Lung (tissue), 12 donors: Measurements from ENCODE around the gene CD248. TPM values are rescaled to one million over a fixed set of nuclear protein-coding genes. Genes with fewer than 3 reads are reported as not detected.

Experiments
- ATAC-seq: fragments of 200-7000 bp; cut with Tn5 transposase; one replicate; pipeline ENCODE4 v1.9.1; 2020; ENCODE audit warnings: moderate number of reproducible peaks; ENCODE audit not compliant: insufficient read depth, low FRiP score
- DNase-seq, 3 donors: peaks; one replicate each; pipeline ENCODE4 v3.0.0-alpha.2; 2013 to 2017
- H3K27ac ChIP-seq, 2 donors: one replicate each; pipeline ENCODE4 v1.5.1; 2013; ENCODE audit warnings: mild to moderate bottlenecking in 2 of 2, moderate library complexity in 2 of 2, control low read depth in 1 of 2, inconsistent platforms in 1 of 2, low read depth in 1 of 2, low read length in 1 of 2
- H3K27me3 ChIP-seq, 3 donors: one replicate each; pipeline ENCODE4 v1.5.1; 2013; ENCODE audit warnings: low read length in 2 of 3; ENCODE audit not compliant: control insufficient read depth in 3 of 3, insufficient read depth in 3 of 3
- H3K36me3 ChIP-seq, 4 donors: one replicate each; pipeline ENCODE4 v1.5.1; 2013; ENCODE audit warnings: low read length in 4 of 4, mild to moderate bottlenecking in 1 of 4, moderate library complexity in 1 of 4; ENCODE audit not compliant: control insufficient read depth in 4 of 4, insufficient read depth in 4 of 4
- H3K4me1 ChIP-seq, 5 donors: one replicate each; pipeline ENCODE4 v1.5.1; 2013; ENCODE audit warnings: low read length in 5 of 5, mild to moderate bottlenecking in 2 of 5, moderate library complexity in 1 of 5; ENCODE audit not compliant: control insufficient read depth in 5 of 5, insufficient read depth in 5 of 5
- H3K4me3 ChIP-seq: one replicate; pipeline ENCODE4 v1.5.1; 2013; ENCODE audit warnings: mild to moderate bottlenecking, control low read depth, moderate library complexity
- H3K9ac ChIP-seq, 2 donors: one replicate each; pipeline ENCODE4 v1.5.1; 2013; ENCODE audit warnings: low read length in 2 of 2, control low read depth in 1 of 2; ENCODE audit not compliant: insufficient read depth in 1 of 2
- H3K9me3 ChIP-seq, 4 donors: one replicate each; pipeline ENCODE4 v1.5.1; 2013; ENCODE audit warnings: low read length in 3 of 4, mild to moderate bottlenecking in 1 of 4, moderate library complexity in 1 of 4; ENCODE audit not compliant: control insufficient read depth in 4 of 4, insufficient read depth in 3 of 4
- WGBS, 2 donors: extraction: QIAGEN DNeasy Blood & Tissue Kit; methylation state at CpG; one replicate each; pipeline ENCODE4 v1.1.7; 2013; 5-methylcytosine and 5-hydroxymethylcytosine counted together
- polyA plus RNA-seq, 2 donors: library from polyadenylated mRNA; stranded (reverse); fragments of 200-250 nt; gene quantifications; one replicate each; pipeline ENCODE4 v1.2.1, GENCODE V29; 2013
- total RNA-seq, 2 donors: library from RNA; depleted of rRNA in 1 of 2; stranded (reverse); fragments of >200 nt in 1 of 2; gene quantifications; one replicate each; pipeline ENCODE4 v1.2.1, GENCODE V29; 2014 to 2021
- TF ChIP-seq, protein P1 (sequence below): IDR thresholded peaks from 2 replicates; pipeline ENCODE4 v1.5.1; 2012; ENCODE audit warnings: mild to moderate bottlenecking; ENCODE audit errors: control extremely low read depth, extremely low read depth
- donor health status: control.
- donor health status: control.
- donor health status: Bipolar disorder and iron deficiency.
- donor health status: healthy.
- donor health status: DM: yes; HTN: yes; CAD: no.

The CD248 gene
- total and polyA plus RNA-seq, 4 donors: 9.2 to 53.5 (median 23.0) TPM

DNA sequence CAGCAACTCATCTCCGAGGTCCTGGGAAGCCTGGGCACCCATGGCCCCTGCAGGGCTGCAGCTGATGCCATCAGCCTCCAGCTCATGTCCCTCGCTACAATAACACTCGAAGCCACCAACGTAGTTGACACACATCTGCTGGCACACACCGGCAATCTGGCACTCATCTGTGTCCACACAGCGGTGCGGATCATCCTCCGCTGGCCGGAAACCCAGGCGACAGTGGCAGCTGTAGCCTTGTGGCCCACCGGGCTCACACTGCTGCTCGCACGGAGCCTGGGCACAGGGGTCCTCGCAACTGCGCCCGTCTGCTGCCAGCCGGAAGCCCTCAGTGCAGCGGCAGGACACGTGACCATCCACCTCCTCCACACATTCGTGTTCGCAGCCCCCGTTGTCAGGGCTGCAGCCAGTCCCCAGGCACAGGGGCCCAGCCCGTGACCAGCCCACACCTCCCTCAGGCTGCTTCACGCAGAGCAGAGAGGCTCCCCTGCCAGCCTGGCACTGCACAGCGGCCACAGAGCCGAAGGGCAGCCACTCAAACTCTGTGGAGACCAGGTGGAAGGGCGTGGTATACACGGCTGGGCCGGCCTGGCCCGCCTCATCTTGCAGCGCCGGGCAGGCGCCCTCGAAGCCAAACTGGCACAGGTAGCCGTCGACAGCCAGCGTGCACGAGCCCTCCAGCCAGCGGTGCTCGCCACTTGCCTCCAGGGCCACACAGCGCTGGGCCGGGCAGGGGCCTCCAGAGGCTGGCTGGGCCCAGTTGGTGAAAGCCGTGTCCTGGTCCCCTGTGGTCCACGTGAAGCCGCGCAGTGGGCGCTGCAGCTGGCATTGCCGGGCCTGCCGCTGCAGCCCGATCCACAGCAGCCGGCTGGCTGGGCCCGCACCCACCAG lies 678 bp downstream of the CD248 start:
- ATAC-seq (no peak), DNase-seq (peak in 2 of 3 donors; percentile 30 to 38)
- Histone ChIP-seq H3K9me3 (no peaks in the 10 kb centered on the region), H3K4me3 (peak overlapping the region; percentile 19), H3K27me3 (no peaks in the 10 kb centered on the region), H3K9ac (peak overlapping the region in 1 of 2 donors; percentile 46), H3K4me1 (peaks cover 0 to 44% (median 18%) of the 10 kb centered on the region in 5 donors), H3K36me3 (peaks cover 0 to 3% (median 0%) of the 10 kb centered on the region in 4 donors), H3K27ac (peak overlapping the region in 1 of 2 donors; percentile 54)
- TF ChIP-seq, protein P1, sequence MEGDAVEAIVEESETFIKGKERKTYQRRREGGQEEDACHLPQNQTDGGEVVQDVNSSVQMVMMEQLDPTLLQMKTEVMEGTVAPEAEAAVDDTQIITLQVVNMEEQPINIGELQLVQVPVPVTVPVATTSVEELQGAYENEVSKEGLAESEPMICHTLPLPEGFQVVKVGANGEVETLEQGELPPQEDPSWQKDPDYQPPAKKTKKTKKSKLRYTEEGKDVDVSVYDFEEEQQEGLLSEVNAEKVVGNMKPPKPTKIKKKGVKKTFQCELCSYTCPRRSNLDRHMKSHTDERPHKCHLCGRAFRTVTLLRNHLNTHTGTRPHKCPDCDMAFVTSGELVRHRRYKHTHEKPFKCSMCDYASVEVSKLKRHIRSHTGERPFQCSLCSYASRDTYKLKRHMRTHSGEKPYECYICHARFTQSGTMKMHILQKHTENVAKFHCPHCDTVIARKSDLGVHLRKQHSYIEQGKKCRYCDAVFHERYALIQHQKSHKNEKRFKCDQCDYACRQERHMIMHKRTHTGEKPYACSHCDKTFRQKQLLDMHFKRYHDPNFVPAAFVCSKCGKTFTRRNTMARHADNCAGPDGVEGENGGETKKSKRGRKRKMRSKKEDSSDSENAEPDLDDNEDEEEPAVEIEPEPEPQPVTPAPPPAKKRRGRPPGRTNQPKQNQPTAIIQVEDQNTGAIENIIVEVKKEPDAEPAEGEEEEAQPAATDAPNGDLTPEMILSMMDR: no peak
- WGBS, 2 donors: 70 to 84% methylated on average over 52 of the region's 52 CpGs

DNA sequence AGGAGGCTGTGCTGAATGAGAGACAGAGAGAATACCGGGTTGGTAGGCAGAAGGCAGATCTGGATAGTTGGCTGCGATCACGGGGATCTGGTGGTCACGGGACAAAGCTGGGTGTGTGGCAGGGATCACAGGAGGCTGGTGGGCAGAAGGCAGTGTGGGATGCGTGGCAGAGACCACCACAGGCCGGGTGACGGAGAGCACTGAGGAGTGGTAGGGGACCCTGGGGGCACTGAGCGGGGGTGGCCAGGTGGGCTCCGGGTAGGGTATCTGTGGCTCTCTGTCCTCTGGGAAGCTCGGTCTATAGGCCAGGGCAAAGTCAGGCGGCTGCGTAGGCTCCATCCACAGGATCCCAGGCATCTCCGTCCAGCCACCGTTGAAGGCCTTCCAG lies 1.4 kb downstream of the CD248 start:
- H3K27ac ChIP-seq: no peak overlapping the region
- 84 to 92% methylated on average over 14 of the region's 14 CpGs for WGBS, 2 donors

DNA sequence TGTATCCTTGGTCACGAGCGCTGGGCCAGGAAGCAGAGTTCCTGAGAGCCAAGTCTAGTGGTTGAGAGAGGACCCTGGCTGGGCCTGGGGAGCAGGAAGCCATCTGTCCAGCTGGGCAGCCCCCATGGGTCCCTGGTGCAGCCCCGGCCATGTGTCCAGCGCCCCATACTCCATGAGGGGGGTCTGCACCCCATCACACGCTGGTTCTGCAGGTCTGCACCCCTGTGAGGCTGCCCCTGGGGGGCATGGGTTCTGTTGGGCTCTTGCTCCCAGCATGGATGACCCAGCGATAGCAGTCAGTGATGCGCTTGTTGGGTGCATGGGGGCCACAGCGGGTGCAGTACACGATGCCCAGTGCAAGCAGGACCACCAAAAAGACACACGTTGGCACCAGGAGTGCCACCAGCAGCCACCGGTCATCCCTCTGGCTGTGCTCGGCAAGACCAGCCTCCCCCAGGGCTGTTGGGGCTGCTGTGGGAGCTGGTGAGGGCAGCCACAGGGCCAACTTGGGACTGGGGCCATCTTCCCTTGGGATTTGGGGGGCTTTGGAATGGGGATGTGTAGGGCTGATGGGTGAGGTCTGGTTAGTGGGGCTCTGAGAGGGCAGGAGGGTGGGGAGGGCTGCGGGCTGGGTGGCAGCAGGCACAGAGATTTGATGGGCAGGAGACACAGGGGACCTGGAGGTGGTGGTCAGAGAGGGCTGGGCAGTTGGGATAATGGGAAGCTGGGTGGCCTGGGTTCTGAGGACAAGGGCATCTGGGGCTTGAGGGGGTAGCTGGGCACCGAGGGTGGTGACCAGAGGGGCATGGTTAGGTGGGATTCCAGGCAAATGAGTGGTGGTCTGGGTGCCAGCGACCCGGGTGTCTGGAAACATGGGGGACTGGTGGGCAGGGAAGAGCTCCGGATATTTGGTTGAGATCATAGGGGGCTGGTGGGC lies 2.0 kb downstream of the CD248 start:
- Histone ChIP-seq H3K27ac (peak overlapping the region in 1 of 2 donors; percentile 21), H3K27me3 (no peaks in the 10 kb centered on the region), H3K4me1 (peaks cover 0 to 44% (median 18%) of the 10 kb centered on the region in 5 donors), H3K9ac (peak overlapping the region in 1 of 2 donors; percentile 71), H3K9me3 (no peaks in the 10 kb centered on the region), H3K4me3 (no peak overlapping the region), H3K36me3 (peaks cover 0 to 3% (median 0%) of the 10 kb centered on the region in 4 donors)
- TF ChIP-seq, protein P1: no peak
- ATAC-seq (no peak), DNase-seq (no peak)
- 81 to 92% methylated on average over 17 of the region's 17 CpGs for WGBS, 2 donors

More for the DNA sequence above, 1.4 kb downstream of the CD248 start:
- TF ChIP-seq, protein P1: no peak
- no peak for ATAC-seq
- H3K36me3 ChIP-seq: peaks cover 0 to 3% (median 0%) of the 10 kb centered on the region in 4 donors
- H3K9me3 ChIP-seq: no peaks in the 10 kb centered on the region
- no peak overlapping the region for H3K4me3 ChIP-seq
- H3K9ac ChIP-seq: peak overlapping the region in 1 of 2 donors; percentile 46
- H3K27me3 ChIP-seq: no peaks in the 10 kb centered on the region
- DNase-seq: no peak
- H3K4me1 ChIP-seq: peaks cover 0 to 44% (median 18%) of the 10 kb centered on the region in 5 donors
